ENCODE results near the gene YTHDF1.
A peak's percentile ranks its signal among the peaks of the same experiment; 100 is the strongest.

YTHDF1 gene

GRCh38 chr20:63192721-63193120 is 23.2 kb downstream of the YTHDF1 start:
- no peak overlapping the region for H3K4me3 ChIP-seq (ENCODE audit: low read length)
- TF ChIP-seq CTCF (IDR thresholded peaks at IDR 0.05; ENCODE audit: insufficient read depth, low read depth, low read length, missing control alignments): no peak
- DNase-seq (ENCODE audit: low read depth): no peak

- TF ChIP-seq CTCF (IDR thresholded peaks at IDR 0.05; ENCODE audit: insufficient read depth, low read depth, low read length, missing control alignments): no peak
- peak; percentile 96 for DNase-seq (ENCODE audit: low read depth)
- H3K4me3 ChIP-seq (ENCODE audit: low read length): no peak overlapping the region
Observed at GRCh38 chr20:63191400-63191799, 24.5 kb downstream of the YTHDF1 start.

- no peak for TF ChIP-seq CTCF (IDR thresholded peaks at IDR 0.05; ENCODE audit: insufficient read depth, low read depth, low read length, missing control alignments)
- no peak overlapping the region for H3K4me3 ChIP-seq (ENCODE audit: low read length)
- no peak for DNase-seq (ENCODE audit: low read depth)
Observed at GRCh38 chr20:63190828-63191227, 25.1 kb downstream of the YTHDF1 start.

- no peak for DNase-seq (ENCODE audit: low read depth)
- H3K4me3 ChIP-seq (ENCODE audit: low read length): no peak overlapping the region
- TF ChIP-seq CTCF (IDR thresholded peaks at IDR 0.05; ENCODE audit: insufficient read depth, low read depth, low read length, missing control alignments): no peak
Observed at GRCh38 chr20:63189846-63190559, 25.9 kb downstream of the YTHDF1 start.

- no peak overlapping the region for H3K4me3 ChIP-seq (ENCODE audit: low read length)
- DNase-seq (ENCODE audit: low read depth): no peak
- TF ChIP-seq CTCF (IDR thresholded peaks at IDR 0.05; ENCODE audit: insufficient read depth, low read depth, low read length, missing control alignments): no peak
Observed at GRCh38 chr20:63189322-63189642, 26.6 kb downstream of the YTHDF1 start.

- no peak for TF ChIP-seq CTCF (IDR thresholded peaks at IDR 0.05; ENCODE audit: insufficient read depth, low read depth, low read length, missing control alignments)
- no peak for DNase-seq (ENCODE audit: low read depth)
- H3K4me3 ChIP-seq (ENCODE audit: low read length): no peak overlapping the region
Observed at GRCh38 chr20:63188641-63189321, 27.1 kb downstream of the YTHDF1 start.

- no peak for TF ChIP-seq CTCF (IDR thresholded peaks at IDR 0.05; ENCODE audit: insufficient read depth, low read depth, low read length, missing control alignments)
Observed at GRCh38 chr20:63188159-63188442, 27.8 kb downstream of the YTHDF1 start.

More at GRCh38 chr20:63188159-63188442, 27.8 kb downstream of the YTHDF1 start:
- DNase-seq (ENCODE audit: low read depth): no peak
- no peak overlapping the region for H3K4me3 ChIP-seq (ENCODE audit: low read length)

Data from epithelial cell of esophagus (primary cell).